Parathyroid adenoma (tissue), 2 donors: ENCODE results near the gene ALDH6A1.

Experiments
- H2AFZ ChIP-seq: fragments of 300-600 bp; sonication (generic); one replicate; pipeline ENCODE4 v1.7.0; 2017; ENCODE audit warnings: antibody characterized with exemption, mild to moderate bottlenecking
- H3K27ac ChIP-seq: fragments of 300-600 bp; sonication (generic); one replicate; pipeline ENCODE4 v1.7.0; 2017
- H3K27me3 ChIP-seq: fragments of 300-600 bp; sonication (generic); one replicate; pipeline ENCODE4 v1.7.0; 2017; ENCODE audit warnings: low read length; ENCODE audit not compliant: control insufficient read depth, insufficient read depth
- H3K36me3 ChIP-seq: fragments of 300-600 bp; sonication (generic); one replicate; pipeline ENCODE4 v1.7.0; 2017; ENCODE audit warnings: low read length; ENCODE audit not compliant: control insufficient read depth, insufficient read depth
- H3K4me1 ChIP-seq: fragments of 300-600 bp; sonication (generic); one replicate; pipeline ENCODE4 v1.7.0; 2017; ENCODE audit warnings: control low read depth
- H3K4me2 ChIP-seq: fragments of 300-600 bp; sonication (generic); one replicate; pipeline ENCODE4 v1.7.0; 2017; ENCODE audit warnings: low read length
- H3K4me3 ChIP-seq: fragments of 300-600 bp; sonication (generic); one replicate; pipeline ENCODE4 v1.7.0; 2017; ENCODE audit warnings: low read depth, low read length
- H3K79me2 ChIP-seq: fragments of 300-600 bp; sonication (generic); one replicate; pipeline ENCODE4 v1.7.0; 2017; ENCODE audit warnings: control low read depth
- H3K9ac ChIP-seq: fragments of 300-600 bp; sonication (generic); one replicate; pipeline ENCODE4 v1.7.0; 2017; ENCODE audit warnings: mild to moderate bottlenecking
- H3K9me3 ChIP-seq: fragments of 300-600 bp; sonication (generic); one replicate; pipeline ENCODE4 v1.7.0; 2017; ENCODE audit warnings: low read length; ENCODE audit not compliant: control insufficient read depth
- TF ChIP-seq, protein P1 (sequence below): fragments of 300-600 bp; sonication (generic); IDR thresholded peaks from one replicate; pipeline ENCODE4 v1.7.0; 2017; ENCODE audit warnings: antibody characterized with exemption, mild to moderate bottlenecking
- donor health status: primary hyperparathyroidism.

Gene ALDH6A1

DNA sequence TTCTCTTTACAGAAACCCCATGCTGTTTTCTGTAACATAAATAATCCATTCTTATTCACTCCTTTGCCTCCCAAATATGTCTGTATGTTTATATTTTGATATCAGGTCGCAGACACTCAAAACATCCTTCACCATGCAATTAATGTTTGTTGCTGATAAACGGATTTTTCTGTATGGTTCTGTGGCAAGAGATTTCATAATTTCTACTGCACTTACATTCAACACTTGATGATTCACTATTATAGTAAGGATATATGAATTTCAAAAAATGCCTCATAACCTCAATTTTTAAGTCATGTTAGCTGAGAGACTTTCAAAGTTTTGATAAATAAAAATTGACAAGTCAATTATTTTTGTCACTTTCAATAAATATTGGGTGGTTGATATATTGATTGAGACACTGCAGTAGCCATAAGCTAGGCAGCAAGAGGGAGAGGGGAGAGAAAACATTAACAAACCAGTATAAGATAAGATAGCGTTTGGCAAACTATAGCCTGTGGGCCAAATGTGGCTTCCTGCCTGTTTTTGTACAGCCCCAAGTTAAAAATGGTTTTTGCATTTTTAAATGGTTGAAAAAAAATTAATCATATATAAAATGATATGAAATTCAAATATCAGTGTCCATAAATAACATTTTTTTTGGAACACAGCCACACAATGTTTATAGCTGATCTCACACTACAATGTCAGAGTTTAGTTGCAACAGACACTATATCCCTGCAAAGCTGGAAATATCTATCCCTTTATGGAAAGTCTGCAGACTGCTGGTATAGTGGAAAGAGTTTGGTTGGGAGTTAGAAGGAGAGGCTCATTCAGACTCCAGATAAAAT is 18.3 kb downstream of the ALDH6A1 start:
- Histone ChIP-seq H3K36me3 (no peaks in the 10 kb centered on the region), H3K79me2 (no peaks in the 10 kb centered on the region)
- TF ChIP-seq, protein P1, sequence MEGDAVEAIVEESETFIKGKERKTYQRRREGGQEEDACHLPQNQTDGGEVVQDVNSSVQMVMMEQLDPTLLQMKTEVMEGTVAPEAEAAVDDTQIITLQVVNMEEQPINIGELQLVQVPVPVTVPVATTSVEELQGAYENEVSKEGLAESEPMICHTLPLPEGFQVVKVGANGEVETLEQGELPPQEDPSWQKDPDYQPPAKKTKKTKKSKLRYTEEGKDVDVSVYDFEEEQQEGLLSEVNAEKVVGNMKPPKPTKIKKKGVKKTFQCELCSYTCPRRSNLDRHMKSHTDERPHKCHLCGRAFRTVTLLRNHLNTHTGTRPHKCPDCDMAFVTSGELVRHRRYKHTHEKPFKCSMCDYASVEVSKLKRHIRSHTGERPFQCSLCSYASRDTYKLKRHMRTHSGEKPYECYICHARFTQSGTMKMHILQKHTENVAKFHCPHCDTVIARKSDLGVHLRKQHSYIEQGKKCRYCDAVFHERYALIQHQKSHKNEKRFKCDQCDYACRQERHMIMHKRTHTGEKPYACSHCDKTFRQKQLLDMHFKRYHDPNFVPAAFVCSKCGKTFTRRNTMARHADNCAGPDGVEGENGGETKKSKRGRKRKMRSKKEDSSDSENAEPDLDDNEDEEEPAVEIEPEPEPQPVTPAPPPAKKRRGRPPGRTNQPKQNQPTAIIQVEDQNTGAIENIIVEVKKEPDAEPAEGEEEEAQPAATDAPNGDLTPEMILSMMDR: no peak

DNA sequence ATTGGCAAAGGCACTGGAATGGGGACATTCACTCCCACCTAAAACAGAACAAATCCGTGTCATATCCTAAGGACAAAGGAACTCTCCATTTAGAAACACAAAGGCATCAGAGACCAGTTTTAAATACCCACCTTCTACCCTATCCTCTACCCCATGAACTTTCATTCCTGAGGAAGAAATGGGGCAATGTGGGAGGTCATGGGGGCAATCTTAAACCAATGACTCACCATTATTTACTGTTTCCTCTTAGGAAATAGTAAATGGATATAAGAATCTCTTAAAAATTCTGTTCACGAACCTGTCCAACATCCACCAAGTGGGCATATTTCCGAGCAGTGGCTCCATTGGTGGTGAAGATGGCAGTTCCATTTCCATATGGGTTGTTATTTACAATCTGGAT is 19.4 kb downstream of the ALDH6A1 start:
- no peaks in the 10 kb centered on the region for H3K36me3 ChIP-seq
- TF ChIP-seq, protein P1: no peak
- H3K9ac ChIP-seq: no peak overlapping the region
- H3K79me2 ChIP-seq: no peaks in the 10 kb centered on the region
- H2AFZ ChIP-seq: no peak overlapping the region
- H3K4me2 ChIP-seq: no peak overlapping the region
- H3K9me3 ChIP-seq: no peaks in the 10 kb centered on the region
- no peaks in the 10 kb centered on the region for H3K4me1 ChIP-seq
- no peak overlapping the region for H3K4me3 ChIP-seq
- H3K27ac ChIP-seq: no peak overlapping the region
- no peaks in the 10 kb centered on the region for H3K27me3 ChIP-seq

More for the DNA sequence above, 18.3 kb downstream of the ALDH6A1 start:
- Histone ChIP-seq H2AFZ (no peak overlapping the region), H3K4me3 (no peak overlapping the region), H3K4me1 (no peaks in the 10 kb centered on the region), H3K9me3 (no peaks in the 10 kb centered on the region), H3K9ac (no peak overlapping the region), H3K4me2 (no peak overlapping the region), H3K27ac (no peak overlapping the region), H3K27me3 (no peaks in the 10 kb centered on the region)

GRCh38 chr14:74064426-74064825 is 19.8 kb downstream of the ALDH6A1 start:
- Histone ChIP-seq H3K36me3 (no peaks in the 10 kb centered on the region), H3K4me2 (no peak overlapping the region), H3K9ac (no peak overlapping the region), H3K4me1 (no peaks in the 10 kb centered on the region), H2AFZ (no peak overlapping the region), H3K27me3 (no peaks in the 10 kb centered on the region), H3K9me3 (no peaks in the 10 kb centered on the region), H3K4me3 (no peak overlapping the region), H3K27ac (no peak overlapping the region), H3K79me2 (no peaks in the 10 kb centered on the region)
- TF ChIP-seq, protein P1: no peak

DNA sequence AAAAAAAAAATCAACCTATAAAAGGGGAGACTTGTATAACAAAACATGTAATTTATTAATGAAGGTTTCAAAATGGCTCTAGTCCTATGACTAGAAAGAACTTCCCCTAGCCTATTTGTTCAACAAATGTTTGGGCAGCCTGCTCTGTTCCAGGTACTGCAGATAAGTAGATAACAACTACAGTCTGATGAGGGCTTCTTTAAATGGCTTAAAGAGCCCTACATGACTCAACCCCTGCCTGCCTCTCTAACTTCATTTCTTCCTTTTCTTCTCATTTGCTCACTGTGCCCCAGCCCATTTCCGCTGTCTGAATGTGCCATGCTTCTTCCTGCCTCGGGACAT is 21.5 kb downstream of the ALDH6A1 start:
- Histone ChIP-seq H3K9ac (no peak overlapping the region), H3K27me3 (no peaks in the 10 kb centered on the region), H3K4me1 (no peaks in the 10 kb centered on the region), H2AFZ (no peak overlapping the region), H3K27ac (no peak overlapping the region), H3K4me2 (no peak overlapping the region), H3K36me3 (no peaks in the 10 kb centered on the region), H3K79me2 (no peaks in the 10 kb centered on the region), H3K4me3 (no peak overlapping the region), H3K9me3 (no peaks in the 10 kb centered on the region)
- TF ChIP-seq, protein P1: no peak
